ENCODE results near the gene MMP24OS.
"Not testable (repeated sequence)": the region's sequence is repeated elsewhere in the genome, so short reads cannot be mapped to it uniquely, and the experiment has no call there.

MMP24OS gene

GRCh38 chr20:35262321-35262720 is 15.6 kb downstream of the MMP24OS start:
- H3K27ac ChIP-seq (ENCODE audit: low read depth, low read length, severe bottlenecking) = peak overlapping the region; percentile 36
- H3K36me3 ChIP-seq (ENCODE audit: control insufficient read depth, insufficient read depth, low read length); H3K9me3 ChIP-seq (ENCODE audit: control insufficient read depth, low read length); H3K4me3 ChIP-seq (ENCODE audit: extremely low read depth, insufficient read depth, low read length, poor library complexity, severe bottlenecking): not testable (repeated sequence)
- peaks cover 24% of the 10 kb centered on the region for H3K4me1 ChIP-seq (ENCODE audit: control insufficient read depth, insufficient read depth, low read length, poor library complexity, severe bottlenecking)
- WGBS, 2 experiments (ENCODE audit: insufficient coverage in 2 of 2) = 6 to 20% methylated on average over 2 to 3 of the region's 10 CpGs

- no peak overlapping the region for H3K27ac ChIP-seq (ENCODE audit: low read depth, low read length, severe bottlenecking)
- 85 to 94% methylated on average over 4 to 6 of the region's 6 CpGs for WGBS, 2 experiments (ENCODE audit: insufficient coverage in 2 of 2)
- peaks cover 24% of the 10 kb centered on the region for H3K4me1 ChIP-seq (ENCODE audit: control insufficient read depth, insufficient read depth, low read length, poor library complexity, severe bottlenecking)
- no peaks in the 10 kb centered on the region for H3K36me3 ChIP-seq (ENCODE audit: control insufficient read depth, insufficient read depth, low read length)
- H3K4me3 ChIP-seq (ENCODE audit: extremely low read depth, insufficient read depth, low read length, poor library complexity, severe bottlenecking) = no peak overlapping the region
- H3K9me3 ChIP-seq (ENCODE audit: control insufficient read depth, low read length) = no peaks in the 10 kb centered on the region
These were observed 17.5 kb downstream of the MMP24OS start for GRCh38 chr20:35260426-35260825.

- peaks cover 10% of the 10 kb centered on the region for H3K4me1 ChIP-seq (ENCODE audit: control insufficient read depth, insufficient read depth, low read length, poor library complexity, severe bottlenecking)
- WGBS, 2 experiments (ENCODE audit: insufficient coverage in 2 of 2) = 97 to 100% methylated on average over 4 of the region's 8 CpGs
- no peak overlapping the region for H3K27ac ChIP-seq (ENCODE audit: low read depth, low read length, severe bottlenecking)
- H3K36me3 ChIP-seq (ENCODE audit: control insufficient read depth, insufficient read depth, low read length) = no peaks in the 10 kb centered on the region
- H3K4me3 ChIP-seq (ENCODE audit: extremely low read depth, insufficient read depth, low read length, poor library complexity, severe bottlenecking) = no peak overlapping the region
- no peaks in the 10 kb centered on the region for H3K9me3 ChIP-seq (ENCODE audit: control insufficient read depth, low read length)
These were observed 20.6 kb downstream of the MMP24OS start for GRCh38 chr20:35257175-35257909.

GRCh38 chr20:35254448-35254999 is 23.4 kb downstream of the MMP24OS start:
- no peaks in the 10 kb centered on the region for H3K36me3 ChIP-seq (ENCODE audit: control insufficient read depth, insufficient read depth, low read length)
- 95% methylated on average over 12 of the region's 12 CpGs for WGBS, 2 experiments (ENCODE audit: insufficient coverage in 2 of 2)
- H3K4me3 ChIP-seq (ENCODE audit: extremely low read depth, insufficient read depth, low read length, poor library complexity, severe bottlenecking) = no peak overlapping the region
- H3K4me1 ChIP-seq (ENCODE audit: control insufficient read depth, insufficient read depth, low read length, poor library complexity, severe bottlenecking) = no peaks in the 10 kb centered on the region
- no peaks in the 10 kb centered on the region for H3K9me3 ChIP-seq (ENCODE audit: control insufficient read depth, low read length)
- H3K27ac ChIP-seq (ENCODE audit: low read depth, low read length, severe bottlenecking) = no peak overlapping the region

GRCh38 chr20:35253010-35253409 is 24.9 kb downstream of the MMP24OS start:
- peaks cover 5% of the 10 kb centered on the region for H3K4me1 ChIP-seq (ENCODE audit: control insufficient read depth, insufficient read depth, low read length, poor library complexity, severe bottlenecking)
- H3K4me3 ChIP-seq (ENCODE audit: extremely low read depth, insufficient read depth, low read length, poor library complexity, severe bottlenecking) = no peak overlapping the region
- no peaks in the 10 kb centered on the region for H3K9me3 ChIP-seq (ENCODE audit: control insufficient read depth, low read length)
- no peak overlapping the region for H3K27ac ChIP-seq (ENCODE audit: low read depth, low read length, severe bottlenecking)
- WGBS, 2 experiments (ENCODE audit: insufficient coverage in 2 of 2) = 86 to 89% methylated on average over 1 to 2 of the region's 3 CpGs
- H3K36me3 ChIP-seq (ENCODE audit: control insufficient read depth, insufficient read depth, low read length) = no peaks in the 10 kb centered on the region

- H3K9me3 ChIP-seq (ENCODE audit: control insufficient read depth, low read length); H3K4me3 ChIP-seq (ENCODE audit: extremely low read depth, insufficient read depth, low read length, poor library complexity, severe bottlenecking); H3K36me3 ChIP-seq (ENCODE audit: control insufficient read depth, insufficient read depth, low read length); H3K4me1 ChIP-seq (ENCODE audit: control insufficient read depth, insufficient read depth, low read length, poor library complexity, severe bottlenecking); H3K27ac ChIP-seq (ENCODE audit: low read depth, low read length, severe bottlenecking): not testable (repeated sequence)
- WGBS, 2 experiments (ENCODE audit: insufficient coverage in 2 of 2) = 100% methylated on average over 1 of the region's 2 CpGs
These were observed 25.3 kb downstream of the MMP24OS start for GRCh38 chr20:35252598-35252997.

- Histone ChIP-seq H3K36me3 (ENCODE audit: control insufficient read depth, insufficient read depth, low read length) (no peaks in the 10 kb centered on the region), H3K4me3 (ENCODE audit: extremely low read depth, insufficient read depth, low read length, poor library complexity, severe bottlenecking) (no peak overlapping the region), H3K27ac (ENCODE audit: low read depth, low read length, severe bottlenecking) (no peak overlapping the region), H3K9me3 (ENCODE audit: control insufficient read depth, low read length) (no peaks in the 10 kb centered on the region), H3K4me1 (ENCODE audit: control insufficient read depth, insufficient read depth, low read length, poor library complexity, severe bottlenecking) (peaks cover 5% of the 10 kb centered on the region)
- 83% methylated on average over 2 of the region's 2 CpGs; no CpG with 5 or more reads in 1 of the 2 experiments for WGBS, 2 experiments (ENCODE audit: insufficient coverage in 2 of 2)
These were observed 25.9 kb downstream of the MMP24OS start for GRCh38 chr20:35252037-35252461.

GRCh38 chr20:35251613-35251940 is 26.3 kb downstream of the MMP24OS start:
- WGBS, 2 experiments (ENCODE audit: insufficient coverage in 2 of 2) = 100% methylated on average over 2 of the region's 2 CpGs
- peaks cover 5% of the 10 kb centered on the region for H3K4me1 ChIP-seq (ENCODE audit: control insufficient read depth, insufficient read depth, low read length, poor library complexity, severe bottlenecking)
- H3K36me3 ChIP-seq (ENCODE audit: control insufficient read depth, insufficient read depth, low read length) = no peaks in the 10 kb centered on the region
- no peak overlapping the region for H3K27ac ChIP-seq (ENCODE audit: low read depth, low read length, severe bottlenecking)
- H3K9me3 ChIP-seq (ENCODE audit: control insufficient read depth, low read length) = no peaks in the 10 kb centered on the region
- H3K4me3 ChIP-seq (ENCODE audit: extremely low read depth, insufficient read depth, low read length, poor library complexity, severe bottlenecking) = no peak overlapping the region

- H3K4me1 ChIP-seq (ENCODE audit: control insufficient read depth, insufficient read depth, low read length, poor library complexity, severe bottlenecking) = peaks cover 5% of the 10 kb centered on the region
- H3K9me3 ChIP-seq (ENCODE audit: control insufficient read depth, low read length) = no peaks in the 10 kb centered on the region
- no peak overlapping the region for H3K4me3 ChIP-seq (ENCODE audit: extremely low read depth, insufficient read depth, low read length, poor library complexity, severe bottlenecking)
- no peak overlapping the region for H3K27ac ChIP-seq (ENCODE audit: low read depth, low read length, severe bottlenecking)
- no peaks in the 10 kb centered on the region for H3K36me3 ChIP-seq (ENCODE audit: control insufficient read depth, insufficient read depth, low read length)
- 75 to 93% methylated on average over 4 to 5 of the region's 9 CpGs for WGBS, 2 experiments (ENCODE audit: insufficient coverage in 2 of 2)
These were observed 29.1 kb downstream of the MMP24OS start for GRCh38 chr20:35248641-35249475.

- H3K27ac ChIP-seq (ENCODE audit: low read depth, low read length, severe bottlenecking) = no peak overlapping the region
- H3K36me3 ChIP-seq (ENCODE audit: control insufficient read depth, insufficient read depth, low read length) = no peaks in the 10 kb centered on the region
- 89% methylated on average over 12 of the region's 12 CpGs for WGBS, 2 experiments (ENCODE audit: insufficient coverage in 2 of 2)
- peaks cover 5% of the 10 kb centered on the region for H3K4me1 ChIP-seq (ENCODE audit: control insufficient read depth, insufficient read depth, low read length, poor library complexity, severe bottlenecking)
- no peaks in the 10 kb centered on the region for H3K9me3 ChIP-seq (ENCODE audit: control insufficient read depth, low read length)
- no peak overlapping the region for H3K4me3 ChIP-seq (ENCODE audit: extremely low read depth, insufficient read depth, low read length, poor library complexity, severe bottlenecking)
These were observed 31.2 kb downstream of the MMP24OS start for GRCh38 chr20:35246723-35247122.
